Stimulated activated CD8-positive, alpha-beta memory T cell treated with anti-CD3 and anti-CD28 coated beads, Interleukin-4, amount 100 ng/mL, for 24 hours (primary cell): Measurements from ENCODE around the gene DCLK1.
"Not testable (repeated sequence)": the region's sequence is repeated elsewhere in the genome, so short reads cannot be mapped to it uniquely, and the experiment has no call there.

Experiments used
- DNase-seq: peaks from one replicate; pipeline ENCODE4 v3.0.0-alpha.2; 2020; ENCODE audit warnings: low read depth

The DCLK1 gene

GRCh38 chr13:35984776-35985453, 146.3 kb downstream of the DCLK1 start:
- no peak for DNase-seq

GRCh38 chr13:35984287-35984686, 146.9 kb downstream of the DCLK1 start:
- no peak for DNase-seq

GRCh38 chr13:35983703-35984102, 147.5 kb downstream of the DCLK1 start:
- not testable (repeated sequence) for DNase-seq

GRCh38 chr13:35983206-35983605, 148.0 kb downstream of the DCLK1 start:
- no peak for DNase-seq

- no peak for DNase-seq
Observed at GRCh38 chr13:35979361-35979951, 151.7 kb downstream of the DCLK1 start.

- DNase-seq: no peak
Observed at GRCh38 chr13:35978607-35979316, 152.4 kb downstream of the DCLK1 start.

- DNase-seq: no peak
Observed at GRCh38 chr13:35977060-35977459, 154.1 kb downstream of the DCLK1 start.

GRCh38 chr13:35976126-35976525, 155.1 kb downstream of the DCLK1 start:
- DNase-seq: no peak

- DNase-seq: not testable (repeated sequence)
Observed at GRCh38 chr13:35966951-35967350, 164.2 kb downstream of the DCLK1 start.

- no peak for DNase-seq
Observed at GRCh38 chr13:35966024-35966423, 165.2 kb downstream of the DCLK1 start.

GRCh38 chr13:35965226-35965927, 165.8 kb downstream of the DCLK1 start:
- DNase-seq: no peak

- no peak for DNase-seq
Observed at GRCh38 chr13:35964863-35965180, 166.4 kb downstream of the DCLK1 start.

- no peak for DNase-seq
Observed at GRCh38 chr13:35964011-35964862, 166.9 kb downstream of the DCLK1 start.

GRCh38 chr13:35961461-35962220, 169.5 kb downstream of the DCLK1 start:
- DNase-seq: no peak

- DNase-seq: no peak
Observed at GRCh38 chr13:35961002-35961401, 170.2 kb downstream of the DCLK1 start.

- DNase-seq: no peak
Observed at GRCh38 chr13:35957996-35958395, 173.2 kb downstream of the DCLK1 start.

GRCh38 chr13:35957241-35957731, 173.9 kb downstream of the DCLK1 start:
- DNase-seq: no peak

- DNase-seq: no peak
Observed at GRCh38 chr13:35956074-35956473, 175.1 kb downstream of the DCLK1 start.

GRCh38 chr13:35954207-35954560, 177.0 kb downstream of the DCLK1 start:
- no peak for DNase-seq

GRCh38 chr13:35953537-35954206, 177.5 kb downstream of the DCLK1 start:
- no peak for DNase-seq
